D721Med (cell line): ENCODE measurements around the gene IPO4.

Experiments
- DNase-seq: peaks from one replicate; pipeline ENCODE4 v3.0.0; 2011; ENCODE audit warnings: low spot score; ENCODE audit not compliant: insufficient read length
- FAIRE-seq: peaks from 2 replicates; lab custom pipeline; 2011; peaks lifted over from hg19 to GRCh38; lab: Jason Lieb, UNC
- TF ChIP-seq, protein P1 (sequence below): IDR thresholded peaks from 2 replicates; pipeline ENCODE4 v1.5.1; 2012; ENCODE audit warnings: mild to moderate bottlenecking, control low read depth; ENCODE audit not compliant: insufficient read depth; ENCODE audit errors: missing control alignments

Gene IPO4

DNA sequence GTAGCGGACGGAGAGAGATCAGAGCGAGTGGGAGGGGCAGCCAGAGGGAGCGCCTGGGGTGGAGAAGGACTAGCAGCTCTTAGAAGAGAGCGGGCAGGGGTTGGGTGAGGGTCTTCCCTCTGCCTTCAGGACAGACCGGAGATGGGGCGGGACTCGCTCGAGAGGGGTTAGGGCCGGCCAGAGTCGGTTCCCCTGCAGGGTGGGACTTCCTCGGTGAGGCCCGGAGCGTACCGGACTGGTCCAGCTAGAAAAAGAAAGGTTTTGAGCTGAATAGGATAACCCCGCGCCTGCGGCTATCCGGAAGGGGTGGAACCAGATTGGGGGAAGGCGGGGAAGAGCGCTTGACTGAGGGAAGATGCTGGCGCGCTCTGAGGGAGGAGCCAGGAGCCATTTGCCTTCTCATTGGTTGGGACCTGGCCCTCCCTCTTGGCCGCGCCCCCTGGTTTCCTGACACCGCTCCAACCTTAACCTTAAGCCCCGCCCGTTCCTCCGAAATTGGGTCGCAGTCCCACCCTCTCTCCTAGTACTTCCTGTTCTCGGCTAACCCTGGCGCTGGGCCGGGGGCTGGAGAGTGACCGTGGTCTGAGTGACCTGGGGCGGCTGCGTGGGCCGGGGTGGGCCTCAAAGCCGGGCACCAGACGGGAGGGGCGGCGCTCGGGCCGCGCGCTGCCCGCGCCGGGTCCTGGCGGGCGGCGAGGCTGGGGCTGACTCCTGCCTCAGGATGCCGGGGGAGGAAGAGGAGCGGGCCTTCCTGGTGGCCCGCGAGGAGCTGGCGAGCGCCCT is 41.4 kb downstream of the IPO4 start, which contains the start of gene RNF31:
Gene RNF31 (plus strand): TSS at position 521 of the 783 bp plus-strand sequence. CDS start 201 bp downstream, at position 722.
- TF ChIP-seq, protein P1, sequence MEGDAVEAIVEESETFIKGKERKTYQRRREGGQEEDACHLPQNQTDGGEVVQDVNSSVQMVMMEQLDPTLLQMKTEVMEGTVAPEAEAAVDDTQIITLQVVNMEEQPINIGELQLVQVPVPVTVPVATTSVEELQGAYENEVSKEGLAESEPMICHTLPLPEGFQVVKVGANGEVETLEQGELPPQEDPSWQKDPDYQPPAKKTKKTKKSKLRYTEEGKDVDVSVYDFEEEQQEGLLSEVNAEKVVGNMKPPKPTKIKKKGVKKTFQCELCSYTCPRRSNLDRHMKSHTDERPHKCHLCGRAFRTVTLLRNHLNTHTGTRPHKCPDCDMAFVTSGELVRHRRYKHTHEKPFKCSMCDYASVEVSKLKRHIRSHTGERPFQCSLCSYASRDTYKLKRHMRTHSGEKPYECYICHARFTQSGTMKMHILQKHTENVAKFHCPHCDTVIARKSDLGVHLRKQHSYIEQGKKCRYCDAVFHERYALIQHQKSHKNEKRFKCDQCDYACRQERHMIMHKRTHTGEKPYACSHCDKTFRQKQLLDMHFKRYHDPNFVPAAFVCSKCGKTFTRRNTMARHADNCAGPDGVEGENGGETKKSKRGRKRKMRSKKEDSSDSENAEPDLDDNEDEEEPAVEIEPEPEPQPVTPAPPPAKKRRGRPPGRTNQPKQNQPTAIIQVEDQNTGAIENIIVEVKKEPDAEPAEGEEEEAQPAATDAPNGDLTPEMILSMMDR: no peak
- DNase-seq (peak; percentile 82), FAIRE-seq (no peak)

DNA sequence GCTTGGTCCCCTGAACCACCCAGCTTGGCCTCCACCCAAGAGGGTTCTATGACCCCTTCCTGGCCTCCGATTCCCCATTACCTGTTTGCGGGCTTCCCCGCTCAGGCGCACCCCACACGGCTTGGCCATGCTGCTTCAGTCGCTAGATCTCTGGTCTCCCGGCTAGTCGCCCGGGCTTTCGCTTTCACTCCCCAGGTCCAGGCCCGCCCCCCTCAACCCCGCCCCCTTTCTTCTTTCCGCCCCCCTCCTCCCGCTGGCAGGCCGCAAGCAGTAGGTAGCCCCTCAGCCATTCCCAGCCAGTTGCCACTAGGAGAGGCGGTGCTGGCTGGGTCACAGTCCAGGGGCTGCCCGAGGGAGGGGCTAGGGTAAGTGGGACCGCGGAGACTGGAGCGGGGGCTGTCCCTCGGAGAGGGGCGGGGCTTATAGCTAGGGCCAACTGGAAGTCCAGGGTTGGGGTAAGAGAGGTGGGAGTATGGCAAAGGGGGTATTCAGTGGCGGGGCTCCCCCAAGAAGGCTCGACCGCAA is 42.1 kb downstream of the IPO4 start, which contains the start of gene PSME2:
Gene PSME2 (minus strand): TSS at position 158 of the 525 bp plus-strand sequence. CDS start 29 bp downstream, at position 129.
- no peak for FAIRE-seq
- DNase-seq: peak; percentile 80
- TF ChIP-seq, protein P1: no peak

DNA sequence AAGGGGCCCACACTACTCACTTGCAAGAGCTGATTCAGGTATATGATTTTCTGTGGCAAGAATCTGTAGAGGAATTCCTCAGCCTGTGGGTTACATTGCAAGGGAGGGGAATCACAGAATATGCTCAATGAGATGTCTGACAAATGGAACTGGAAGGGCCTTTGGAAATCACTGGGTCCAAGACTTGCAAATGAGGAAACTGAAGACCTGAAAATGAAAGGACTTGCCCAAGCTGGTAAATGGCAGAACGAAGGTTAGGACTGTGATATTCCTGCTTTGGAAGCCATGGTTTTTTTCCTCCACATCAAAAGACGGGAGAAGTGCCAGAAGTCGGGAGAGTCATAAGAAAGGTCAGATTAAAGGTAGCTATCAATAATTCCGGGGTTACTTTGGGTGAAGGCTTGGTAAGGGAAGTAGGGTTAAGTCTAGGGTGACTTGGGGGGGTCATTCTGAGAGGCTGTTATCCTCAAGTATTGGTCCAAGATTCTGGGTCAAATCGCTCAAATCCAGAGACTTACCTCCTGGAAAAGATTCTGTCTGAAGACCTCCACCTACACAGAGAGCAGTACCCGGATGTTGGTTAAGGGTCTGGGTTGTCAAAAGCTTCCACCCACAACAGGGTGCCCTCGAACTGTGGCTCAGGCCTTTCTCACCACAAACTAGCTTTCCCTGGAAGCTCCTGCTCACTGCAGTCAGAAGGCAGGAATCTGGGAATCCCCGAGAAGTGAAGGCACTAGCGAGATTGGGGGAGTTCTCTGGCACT is 42.7 kb downstream of the IPO4 start:
- FAIRE-seq: no peak
- TF ChIP-seq, protein P1: no peak
- no peak for DNase-seq

DNA sequence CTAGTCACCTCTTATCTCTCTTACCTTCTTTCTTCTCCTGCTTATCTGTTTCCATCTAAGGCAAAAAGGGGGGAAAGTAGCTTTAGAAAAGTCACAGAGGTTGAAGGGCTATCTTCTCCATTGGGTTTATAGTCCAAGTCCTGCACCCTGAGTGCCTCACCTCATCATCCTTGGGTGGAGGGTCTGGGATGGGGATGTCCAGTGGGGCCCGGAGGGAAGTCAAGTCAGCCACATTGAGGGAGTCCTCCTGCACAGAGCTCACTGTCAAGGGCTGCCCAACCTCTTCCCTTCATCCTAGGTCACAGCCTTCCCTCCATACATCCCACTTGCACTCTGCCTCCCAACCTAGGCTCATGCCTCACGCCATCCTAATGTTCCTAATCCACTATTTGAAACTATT is 43.4 kb downstream of the IPO4 start:
- TF ChIP-seq, protein P1: no peak
- FAIRE-seq: no peak
- DNase-seq: no peak

DNA sequence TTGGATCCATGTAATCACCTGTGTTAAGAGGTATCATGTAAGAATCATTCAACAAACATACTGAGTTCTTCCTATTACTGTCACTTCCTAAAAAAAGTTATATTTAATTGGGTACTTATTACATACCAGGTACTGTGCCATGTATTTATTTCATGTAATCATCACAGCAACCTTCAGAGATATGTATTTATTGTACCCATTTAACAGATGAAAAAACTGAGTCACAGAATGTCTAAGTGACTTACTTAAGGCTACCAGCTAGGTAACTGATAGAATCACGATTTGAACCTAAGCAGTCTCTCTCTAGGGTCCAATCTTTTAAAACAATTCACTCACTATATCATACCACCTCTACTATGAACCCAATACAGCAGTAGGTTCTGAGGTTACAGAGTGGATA is 44.2 kb downstream of the IPO4 start:
- no peak for FAIRE-seq
- TF ChIP-seq, protein P1: no peak
- DNase-seq: no peak

DNA sequence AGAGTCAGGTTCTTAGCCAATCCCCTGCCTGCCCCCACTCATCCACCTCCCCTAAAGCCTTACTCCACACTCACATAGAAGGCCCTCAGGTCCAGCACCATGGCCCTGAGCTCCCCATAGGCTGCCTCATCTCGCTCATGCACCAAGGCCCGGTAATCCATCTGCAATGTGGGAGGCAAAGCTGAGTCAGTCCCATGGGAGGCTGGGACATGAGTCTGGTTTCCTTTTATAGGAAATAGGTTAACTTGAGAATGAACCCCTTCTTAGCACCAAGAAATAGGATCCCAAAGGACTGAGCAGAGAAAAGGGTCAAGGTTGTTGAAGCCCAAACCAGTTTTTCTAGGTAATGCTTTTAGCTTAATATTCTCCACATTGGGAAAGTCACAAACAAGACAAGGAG is 45.1 kb downstream of the IPO4 start:
- FAIRE-seq (no peak), DNase-seq (no peak)
- TF ChIP-seq, protein P1: no peak
